Middle frontal gyrus (tissue), 1 donor: ENCODE results near the gene GLE1.
"Not testable (repeated sequence)": the region's sequence is repeated elsewhere in the genome, so short reads cannot be mapped to it uniquely, and the experiment has no call there.

Experiments used
- DNase-seq: peaks from one replicate; pipeline ENCODE4 v3.0.0-alpha.2; 2015; ENCODE audit warnings: low spot score; ENCODE audit errors: extremely low spot score

GLE1 gene

GRCh38 chr9:128551657-128552152 is 47.2 kb downstream of the GLE1 start:
- no peak for DNase-seq

- peak; percentile 84 for DNase-seq
These were observed 47.7 kb downstream of the GLE1 start, which contains the start of gene SPTAN1 for GRCh38 chr9:128552153-128552743. SPTAN1 (plus strand) TSS chr9:128552587; CDS start chr9:128566741, 14,154 bp downstream.

- DNase-seq, result peak; percentile 17
These were observed 48.4 kb downstream of the GLE1 start for GRCh38 chr9:128552744-128553440.

GRCh38 chr9:128553728-128554127 is 49.2 kb downstream of the GLE1 start:
- no peak for DNase-seq

- no peak for DNase-seq
These were observed 49.8 kb downstream of the GLE1 start for GRCh38 chr9:128554155-128554862.

- DNase-seq, result no peak
These were observed 50.7 kb downstream of the GLE1 start for GRCh38 chr9:128555180-128555721.

GRCh38 chr9:128556276-128556675 is 51.8 kb downstream of the GLE1 start:
- no peak for DNase-seq

GRCh38 chr9:128556926-128557634 is 52.6 kb downstream of the GLE1 start:
- no peak for DNase-seq

- peak; percentile 77 for DNase-seq
These were observed 54.2 kb downstream of the GLE1 start for GRCh38 chr9:128558431-128559310.

GRCh38 chr9:128565578-128565977 is 61.1 kb downstream of the GLE1 start:
- no peak for DNase-seq

- no peak for DNase-seq
These were observed 64.1 kb downstream of the GLE1 start for GRCh38 chr9:128568470-128569078.

GRCh38 chr9:128575469-128575868 is 71.0 kb downstream of the GLE1 start:
- DNase-seq, result no peak

GRCh38 chr9:128575916-128576315 is 71.4 kb downstream of the GLE1 start:
- no peak for DNase-seq

GRCh38 chr9:128577206-128577605 is 72.7 kb downstream of the GLE1 start:
- no peak for DNase-seq

- DNase-seq, result no peak
These were observed 74.7 kb downstream of the GLE1 start for GRCh38 chr9:128579194-128579593.

GRCh38 chr9:128580731-128581130 is 76.2 kb downstream of the GLE1 start:
- no peak for DNase-seq

- not testable (repeated sequence) for DNase-seq
These were observed 80.6 kb downstream of the GLE1 start for GRCh38 chr9:128585155-128585554.

- DNase-seq, result not testable (repeated sequence)
These were observed 82.4 kb downstream of the GLE1 start for GRCh38 chr9:128586934-128587333.

- no peak for DNase-seq
These were observed 82.9 kb downstream of the GLE1 start for GRCh38 chr9:128587453-128587852.
